C4-2B (cell line): Measurements from ENCODE around the gene DUSP1.

Experiments
- H3K27ac ChIP-seq: fragments of 450-650 bp; 2 replicates; pipeline ENCODE4 v1.5.1; 2017
- CTCF ChIP-seq: fragments of 450-650 bp; conservative IDR thresholded peaks from 2 replicates; pipeline ENCODE4 v1.5.1; 2017; ENCODE audit warnings: mild to moderate bottlenecking
- ZFX ChIP-seq: fragments of 450-650 bp; IDR thresholded peaks from 2 replicates; pipeline ENCODE4 v1.6.1; 2017

Gene DUSP1

GRCh38 chr5:172739375-172739774 lies 31.6 kb downstream of the DUSP1 start:
- H3K27ac ChIP-seq = no peak overlapping the region
- TF ChIP-seq ZFX (no peak), CTCF (no peak)

DNA sequence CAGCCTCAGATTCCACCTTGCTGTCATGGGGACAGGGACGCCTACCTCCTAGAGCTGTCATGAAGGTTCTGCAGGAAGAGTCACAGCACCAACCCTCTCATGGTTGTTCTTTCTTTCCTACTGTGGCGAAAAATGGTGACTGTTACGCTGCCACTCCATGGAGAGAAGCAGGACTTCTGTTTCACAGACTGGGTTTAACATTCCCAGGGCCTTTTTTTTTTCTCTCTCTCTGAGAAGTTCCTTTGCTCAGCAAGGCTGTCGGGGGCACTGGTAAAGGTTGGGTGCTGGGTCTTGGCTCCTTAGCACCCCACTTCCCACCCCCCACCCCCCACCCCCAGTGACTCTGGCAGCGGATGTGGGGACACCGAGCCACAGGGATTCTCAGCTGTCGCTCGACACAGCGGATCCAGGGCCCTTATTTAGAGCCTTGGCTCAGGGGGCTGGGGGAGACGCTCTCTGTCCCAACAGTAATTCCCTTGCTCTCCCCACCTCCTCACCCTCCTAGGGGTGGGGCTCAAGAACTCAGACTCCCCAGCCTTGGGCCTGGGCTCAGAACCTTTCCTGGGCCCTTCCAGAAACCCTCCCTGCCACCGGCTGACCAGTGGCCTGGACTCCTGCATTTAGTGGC lies 34.4 kb downstream of the DUSP1 start:
- H3K27ac ChIP-seq = no peak overlapping the region
- no peak for TF ChIP-seq ZFX
- no peak for TF ChIP-seq CTCF

DNA sequence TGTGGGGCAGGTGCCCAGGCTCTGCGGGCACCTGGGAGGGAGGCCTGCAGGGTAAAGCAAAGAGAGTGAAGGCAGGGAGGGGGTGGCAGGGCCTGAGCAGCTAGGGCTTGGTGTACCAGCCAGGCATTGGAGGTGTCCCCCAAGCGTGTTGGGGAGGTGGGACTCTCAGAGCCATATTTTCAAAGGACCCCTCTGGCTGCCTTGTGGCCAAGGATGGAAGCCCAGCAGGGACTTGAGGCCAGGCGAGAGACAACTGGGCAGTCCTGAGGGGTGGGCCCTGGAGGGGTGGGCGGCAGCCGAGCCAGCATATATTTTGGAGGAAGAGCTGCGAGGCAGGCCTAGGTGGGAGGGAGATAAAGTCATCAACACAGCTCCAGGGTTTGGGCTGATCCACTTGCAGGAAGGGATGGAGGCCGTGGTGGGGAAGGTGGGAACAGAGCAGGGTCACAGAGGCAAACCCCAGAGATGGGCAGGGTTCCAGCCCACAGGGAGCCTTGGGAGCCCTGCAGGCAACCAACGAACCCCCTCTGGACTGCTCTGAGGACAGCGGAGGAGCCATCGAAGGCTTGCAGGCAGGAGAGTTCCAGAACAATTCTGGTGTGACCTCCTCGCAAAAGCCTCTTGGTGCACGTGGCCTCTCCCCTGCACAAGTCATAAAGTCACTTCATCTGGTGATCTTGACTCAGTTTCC lies 35.7 kb downstream of the DUSP1 start:
- no peak overlapping the region for H3K27ac ChIP-seq
- no peak for TF ChIP-seq ZFX

DNA sequence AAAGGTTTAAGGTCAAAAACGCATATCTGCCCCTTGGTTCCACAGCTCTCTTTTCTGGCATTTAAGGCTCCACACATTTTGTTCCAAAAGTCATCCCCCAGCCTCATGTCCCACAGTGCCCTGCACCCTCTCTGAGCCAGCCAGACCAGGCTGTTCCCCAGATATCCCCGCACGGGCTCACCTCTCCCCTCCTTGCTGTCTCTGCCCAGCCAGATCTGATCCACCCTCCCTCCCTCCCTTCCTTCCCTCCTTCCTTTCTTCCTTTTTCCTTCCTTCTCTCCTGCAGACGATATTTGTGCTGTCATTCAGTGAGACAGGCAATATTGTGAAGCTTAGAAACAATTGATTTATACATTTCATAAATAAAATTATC lies 37.0 kb downstream of the DUSP1 start:
- TF ChIP-seq CTCF (no peak), ZFX (no peak)
- H3K27ac ChIP-seq = no peak overlapping the region

GRCh38 chr5:172733131-172733973 lies 37.6 kb downstream of the DUSP1 start:
- TF ChIP-seq CTCF = no peak
- TF ChIP-seq ZFX = no peak
- H3K27ac ChIP-seq = no peak overlapping the region

- TF ChIP-seq CTCF (no peak), ZFX (no peak)
- H3K27ac ChIP-seq = peak overlapping the region; percentile 30
Measured at GRCh38 chr5:172732201-172732865, 38.7 kb downstream of the DUSP1 start.

GRCh38 chr5:172731680-172732074 lies 39.3 kb downstream of the DUSP1 start:
- no peak for TF ChIP-seq CTCF
- peak overlapping the region; percentile 30 for H3K27ac ChIP-seq
